ENCODE results near the gene MAP1A.
"Not testable (repeated sequence)": the region's sequence is repeated elsewhere in the genome, so short reads cannot be mapped to it uniquely, and the experiment has no call there.

MAP1A gene

DNA sequence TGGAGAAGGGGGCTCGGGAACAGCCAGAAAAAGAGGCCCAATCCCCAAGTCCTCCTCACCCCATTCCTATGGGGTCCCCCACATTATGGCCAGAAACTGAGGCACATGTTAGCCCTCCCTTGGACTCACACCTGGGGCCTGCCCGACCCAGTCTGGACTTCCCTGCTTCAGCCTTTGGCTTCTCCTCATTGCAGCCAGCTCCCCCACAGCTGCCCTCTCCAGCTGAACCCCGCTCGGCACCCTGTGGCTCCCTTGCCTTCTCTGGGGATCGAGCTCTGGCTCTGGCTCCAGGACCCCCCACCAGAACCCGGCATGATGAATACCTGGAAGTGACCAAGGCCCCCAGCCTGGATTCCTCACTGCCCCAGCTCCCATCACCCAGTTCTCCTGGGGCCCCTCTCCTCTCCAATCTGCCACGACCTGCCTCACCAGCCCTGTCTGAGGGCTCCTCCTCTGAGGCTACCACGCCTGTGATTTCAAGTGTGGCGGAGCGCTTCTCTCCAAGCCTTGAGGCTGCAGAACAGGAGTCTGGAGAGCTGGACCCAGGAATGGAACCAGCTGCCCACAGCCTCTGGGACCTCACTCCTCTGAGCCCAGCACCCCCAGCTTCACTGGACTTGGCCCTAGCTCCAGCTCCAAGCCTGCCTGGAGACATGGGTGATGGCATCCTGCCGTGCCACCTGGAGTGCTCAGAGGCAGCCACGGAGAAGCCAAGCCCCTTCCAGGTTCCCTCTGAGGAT, 10.6 kb downstream of the MAP1A start:
- no peak for DNase-seq (ENCODE audit: low read depth, low spot score)
- H3K27ac ChIP-seq: no peak overlapping the region

DNA sequence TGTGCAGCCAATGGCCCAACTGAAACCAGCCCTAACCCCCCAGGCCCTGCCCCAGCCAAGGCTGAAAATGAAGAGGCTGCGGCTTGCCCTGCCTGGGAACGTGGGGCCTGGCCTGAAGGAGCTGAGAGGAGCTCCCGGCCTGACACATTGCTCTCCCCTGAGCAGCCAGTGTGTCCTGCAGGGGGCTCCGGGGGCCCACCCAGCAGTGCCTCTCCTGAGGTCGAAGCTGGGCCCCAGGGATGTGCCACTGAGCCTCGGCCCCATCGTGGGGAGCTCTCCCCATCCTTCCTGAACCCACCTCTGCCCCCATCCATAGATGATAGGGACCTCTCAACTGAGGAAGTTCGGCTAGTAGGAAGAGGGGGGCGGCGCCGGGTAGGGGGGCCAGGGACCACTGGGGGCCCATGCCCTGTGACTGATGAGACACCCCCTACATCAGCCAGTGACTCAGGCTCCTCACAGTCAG, 11.2 kb downstream of the MAP1A start:
- H3K27ac ChIP-seq: no peak overlapping the region
- DNase-seq (ENCODE audit: low read depth, low spot score): no peak

DNA sequence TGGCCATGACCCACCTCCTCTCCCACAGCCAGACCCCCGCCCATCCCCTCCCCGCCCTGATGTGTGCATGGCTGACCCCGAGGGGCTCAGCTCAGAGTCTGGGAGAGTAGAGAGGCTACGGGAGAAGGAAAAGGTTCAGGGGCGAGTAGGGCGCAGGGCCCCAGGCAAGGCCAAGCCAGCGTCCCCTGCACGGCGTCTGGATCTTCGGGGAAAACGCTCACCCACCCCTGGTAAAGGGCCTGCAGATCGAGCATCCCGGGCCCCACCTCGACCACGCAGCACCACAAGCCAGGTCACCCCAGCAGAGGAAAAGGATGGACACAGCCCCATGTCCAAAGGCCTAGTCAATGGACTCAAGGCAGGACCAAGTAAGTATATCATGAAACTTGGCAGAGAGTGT, 11.7 kb downstream of the MAP1A start:
- H3K27ac ChIP-seq: no peak overlapping the region
- DNase-seq (ENCODE audit: low read depth, low spot score): no peak

DNA sequence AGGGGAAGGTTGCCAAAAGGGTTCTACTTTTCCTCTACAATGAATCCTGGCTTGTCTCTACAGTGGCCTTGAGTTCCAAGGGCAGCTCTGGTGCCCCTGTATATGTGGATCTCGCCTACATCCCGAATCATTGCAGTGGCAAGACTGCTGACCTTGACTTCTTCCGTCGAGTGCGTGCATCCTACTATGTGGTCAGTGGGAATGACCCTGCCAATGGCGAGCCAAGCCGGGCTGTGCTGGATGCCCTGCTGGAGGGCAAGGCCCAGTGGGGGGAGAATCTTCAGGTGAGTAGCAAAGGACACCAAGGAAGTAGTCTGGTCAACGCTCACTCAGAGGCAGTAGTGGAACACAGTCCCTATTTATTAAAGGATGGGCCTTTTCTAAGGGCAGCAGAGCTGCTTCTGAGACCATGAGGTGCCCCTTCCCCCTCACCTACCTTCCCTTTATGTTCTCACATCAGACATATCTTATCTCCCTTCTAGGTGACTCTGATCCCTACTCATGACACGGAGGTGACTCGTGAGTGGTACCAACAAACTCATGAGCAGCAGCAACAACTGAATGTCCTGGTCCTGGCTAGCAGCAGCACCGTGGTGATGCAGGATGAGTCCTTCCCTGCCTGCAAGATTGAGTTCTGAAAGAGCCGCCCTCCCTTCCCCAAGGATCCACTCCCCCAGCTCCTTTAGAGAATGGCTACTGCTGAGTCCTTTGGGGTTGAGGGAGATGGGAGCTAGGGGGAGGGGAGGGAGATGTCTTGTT, 12.4 kb downstream of the MAP1A start:
- DNase-seq (ENCODE audit: low read depth, low spot score): no peak

DNA sequence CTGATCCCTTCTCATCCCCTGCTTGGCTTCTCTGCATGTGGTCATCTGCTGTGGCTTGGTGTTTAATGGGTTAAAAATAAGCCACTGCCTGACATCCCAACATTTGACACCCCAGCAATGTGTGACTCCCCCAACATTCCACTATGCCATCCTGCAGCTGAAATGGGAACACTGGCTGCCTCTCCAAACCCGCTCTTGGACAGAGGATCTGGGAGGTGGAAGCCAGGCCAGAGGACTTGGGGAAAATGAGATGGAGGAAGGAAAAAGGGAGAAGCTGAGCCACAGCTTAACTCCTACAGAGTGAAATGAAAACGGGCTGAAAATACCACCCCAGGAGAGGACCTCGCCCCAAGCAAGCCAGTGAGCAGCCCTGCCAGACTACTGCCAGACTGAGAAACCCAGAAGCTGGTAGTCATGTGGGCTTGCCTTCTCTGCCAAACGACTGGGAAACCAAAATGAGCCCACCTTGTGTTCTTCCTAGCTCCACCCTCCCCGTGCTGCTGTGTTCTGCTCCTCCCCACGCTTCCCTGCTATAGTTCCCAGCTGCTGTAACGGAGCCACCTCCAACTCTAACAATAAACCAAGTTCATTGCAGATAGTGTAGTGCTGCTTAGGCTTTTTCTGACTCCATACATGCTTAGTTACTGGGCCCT, 13.7 kb downstream of the MAP1A start:
- no peak overlapping the region for H3K27ac ChIP-seq
- no peak for DNase-seq (ENCODE audit: low read depth, low spot score)

More for the DNA sequence above, 12.4 kb downstream of the MAP1A start:
- H3K27ac ChIP-seq: no peak overlapping the region

DNA sequence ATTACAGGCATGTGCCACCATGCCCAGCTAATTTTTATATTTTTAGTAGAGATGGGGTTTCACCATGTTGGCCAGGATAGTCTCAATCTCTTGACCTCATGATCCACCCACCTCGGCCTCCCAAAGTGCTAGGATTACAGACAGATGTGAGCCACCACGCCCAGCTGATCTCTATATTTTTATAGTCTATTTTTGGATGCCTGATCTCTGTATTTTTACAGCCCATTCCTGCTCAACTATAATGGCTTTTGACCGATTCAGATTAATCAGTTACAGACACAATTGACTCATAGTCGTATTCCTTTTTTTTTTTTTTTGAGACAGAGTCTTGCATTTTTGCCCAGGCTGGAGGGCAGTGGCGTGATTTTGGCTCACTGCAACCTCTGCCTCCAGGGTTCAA, 15.4 kb downstream of the MAP1A start:
- DNase-seq (ENCODE audit: low read depth, low spot score); H3K27ac ChIP-seq: not testable (repeated sequence)

DNA sequence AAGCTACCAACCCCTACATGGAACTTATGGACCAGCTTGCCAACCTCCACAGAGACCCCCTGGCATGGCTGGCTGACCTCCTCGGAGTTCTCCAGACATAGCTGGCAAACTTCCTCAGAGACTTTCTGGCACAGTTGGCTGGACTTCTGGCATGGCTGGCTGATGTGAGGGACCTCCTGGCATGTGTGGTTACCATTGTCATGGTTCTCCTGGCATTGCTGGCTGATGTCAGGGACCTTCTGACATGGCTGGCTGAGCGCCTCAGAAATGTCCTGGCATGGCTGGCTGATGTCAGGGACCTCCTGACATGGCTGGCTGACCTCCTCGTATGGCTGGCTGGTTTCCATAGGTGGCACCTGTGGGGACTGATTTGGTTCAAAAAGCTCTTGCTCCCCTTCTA, 17.5 kb downstream of the MAP1A start:
- H3K27ac ChIP-seq: no peak overlapping the region
- no peak for DNase-seq (ENCODE audit: low read depth, low spot score)

DNA sequence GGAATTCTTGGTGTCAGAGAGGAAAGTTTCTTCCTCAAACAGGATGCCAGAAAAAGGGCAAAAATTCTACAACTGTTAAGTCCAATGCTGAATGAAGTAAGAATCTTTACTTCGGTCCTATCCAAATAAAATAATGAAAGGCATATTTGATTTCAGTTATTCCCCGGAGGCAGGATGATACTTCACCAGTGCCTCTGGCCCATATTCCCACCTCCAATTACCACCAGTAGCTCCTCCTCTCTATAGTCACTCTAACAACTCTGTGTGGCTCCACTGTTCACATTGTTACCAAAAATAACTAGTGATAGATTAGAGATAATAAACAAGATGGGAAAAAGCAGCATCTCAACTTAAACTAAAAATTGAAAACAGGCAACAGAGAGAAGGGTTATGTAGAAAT, 20.7 kb downstream of the MAP1A start:
- DNase-seq (ENCODE audit: low read depth, low spot score): no peak
- H3K27ac ChIP-seq: no peak overlapping the region

DNA sequence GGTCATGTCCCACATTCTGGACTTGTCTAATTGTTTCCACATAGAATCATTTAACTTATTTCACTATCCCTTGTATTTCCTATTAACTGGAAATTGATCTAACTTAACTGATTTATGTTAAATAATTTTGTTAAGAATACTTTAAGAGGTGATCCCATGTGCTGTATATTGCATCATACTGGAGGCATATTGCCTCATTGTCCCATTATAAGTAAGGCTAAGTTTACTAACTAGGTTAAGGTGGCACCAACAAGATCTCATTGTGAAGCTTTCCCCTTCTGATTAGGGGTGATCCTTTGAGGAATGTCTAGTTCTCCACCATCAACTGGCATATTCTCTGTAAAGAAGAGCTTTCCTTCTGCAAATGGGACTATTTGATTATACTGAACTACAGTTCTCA, 24.4 kb downstream of the MAP1A start:
- DNase-seq (ENCODE audit: low read depth, low spot score): no peak
- H3K27ac ChIP-seq: no peak overlapping the region

DNA sequence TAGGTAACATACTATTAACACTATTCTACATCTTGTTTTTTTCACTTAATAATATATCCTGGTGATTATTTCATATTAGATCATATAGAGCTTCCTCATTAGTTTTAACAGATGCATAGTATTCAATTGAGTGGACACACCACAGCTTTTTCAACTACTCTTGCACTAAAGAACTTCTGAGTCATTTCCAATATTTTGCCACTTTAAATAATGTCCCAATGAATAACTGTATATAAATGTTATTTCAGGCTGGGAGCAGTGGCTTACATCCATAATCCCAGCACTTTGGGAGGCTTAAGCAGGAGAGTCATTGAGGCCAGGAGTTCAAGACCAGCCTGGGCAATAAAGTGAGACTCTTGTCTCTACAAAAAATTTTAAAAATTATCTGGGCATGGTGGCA, 26.9 kb downstream of the MAP1A start:
- DNase-seq (ENCODE audit: low read depth, low spot score): no peak
- no peak overlapping the region for H3K27ac ChIP-seq

DNA sequence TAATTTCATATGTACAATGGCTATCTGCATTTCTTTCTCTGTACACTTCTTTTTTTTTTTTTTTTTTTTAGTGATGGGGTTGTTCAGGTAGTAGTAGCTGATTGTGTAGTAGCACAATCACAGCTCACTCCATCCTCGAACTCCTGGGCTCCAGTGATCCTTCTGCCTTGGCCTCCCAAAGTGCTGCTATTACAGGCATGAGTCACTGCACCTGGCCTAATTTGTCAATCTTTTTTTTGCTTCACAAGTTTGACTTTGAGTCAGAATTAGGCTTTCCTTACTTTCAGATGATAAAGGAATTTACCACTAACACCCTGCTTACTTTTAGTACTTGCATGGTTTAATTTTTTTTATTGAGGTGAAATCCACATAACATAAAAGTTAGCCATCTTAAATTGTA, 28.0 kb downstream of the MAP1A start:
- DNase-seq (ENCODE audit: low read depth, low spot score): no peak
- no peak overlapping the region for H3K27ac ChIP-seq

DNA sequence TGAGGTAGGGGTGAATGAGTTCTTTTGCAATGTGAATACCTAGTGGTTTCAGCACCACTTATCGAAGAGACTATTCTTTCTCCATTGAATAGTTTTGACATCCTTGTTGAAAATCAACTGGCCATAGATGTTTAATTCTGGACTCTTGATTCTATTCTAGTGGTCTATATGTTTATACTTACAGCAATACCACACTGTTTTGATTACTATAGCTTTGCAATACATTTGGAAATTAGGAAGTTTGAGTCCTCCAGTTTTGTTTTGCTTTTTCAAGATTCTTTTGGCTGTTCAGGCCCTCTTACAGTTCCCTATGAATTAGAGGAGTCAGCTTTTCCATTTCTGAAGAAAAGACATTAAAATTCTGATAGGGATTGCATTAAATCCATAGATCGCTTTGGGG, 30.1 kb downstream of the MAP1A start:
- DNase-seq (ENCODE audit: low read depth, low spot score): no peak
- no peak overlapping the region for H3K27ac ChIP-seq

DNA sequence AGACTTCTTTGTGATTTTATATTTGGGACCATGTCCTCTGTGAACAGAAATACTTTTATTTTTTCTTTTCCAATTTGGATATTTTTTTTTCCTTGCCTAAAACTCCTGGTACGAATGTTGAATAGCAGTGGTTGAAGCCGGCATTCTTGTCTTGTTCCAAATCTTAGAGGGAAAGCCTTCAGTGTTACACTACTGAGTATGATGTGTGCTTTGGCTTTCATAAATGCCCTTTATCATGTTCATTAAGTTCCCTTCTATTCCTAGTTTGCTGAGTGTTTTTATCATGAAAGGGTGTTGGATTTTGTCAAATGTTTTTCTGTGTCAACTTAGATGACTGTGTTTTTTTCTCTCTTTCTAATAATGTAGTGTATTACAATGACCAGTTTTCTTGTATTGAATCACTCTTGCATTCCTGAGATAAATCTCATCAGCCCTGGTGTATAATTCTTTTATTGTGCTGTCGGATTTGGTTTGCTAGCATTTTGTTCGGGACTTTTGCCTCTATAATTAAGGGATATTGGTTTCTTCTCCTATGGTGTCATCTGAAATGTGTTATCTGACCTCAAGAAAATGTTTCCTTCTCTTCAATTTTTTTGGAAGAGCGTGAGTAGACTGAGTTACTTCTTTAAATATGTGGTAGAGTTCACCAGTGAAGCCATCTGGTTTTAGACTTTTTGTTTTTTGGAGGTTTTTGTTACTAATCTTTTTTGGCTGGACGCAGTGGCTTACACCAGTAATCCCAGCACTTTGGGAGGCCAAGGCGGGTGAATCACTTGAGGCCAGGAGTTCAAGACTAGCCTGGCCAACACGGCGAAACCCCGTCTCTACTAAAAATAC, 33.3 kb downstream of the MAP1A start:
- DNase-seq (ENCODE audit: low read depth, low spot score): no peak
- no peak overlapping the region for H3K27ac ChIP-seq

DNA sequence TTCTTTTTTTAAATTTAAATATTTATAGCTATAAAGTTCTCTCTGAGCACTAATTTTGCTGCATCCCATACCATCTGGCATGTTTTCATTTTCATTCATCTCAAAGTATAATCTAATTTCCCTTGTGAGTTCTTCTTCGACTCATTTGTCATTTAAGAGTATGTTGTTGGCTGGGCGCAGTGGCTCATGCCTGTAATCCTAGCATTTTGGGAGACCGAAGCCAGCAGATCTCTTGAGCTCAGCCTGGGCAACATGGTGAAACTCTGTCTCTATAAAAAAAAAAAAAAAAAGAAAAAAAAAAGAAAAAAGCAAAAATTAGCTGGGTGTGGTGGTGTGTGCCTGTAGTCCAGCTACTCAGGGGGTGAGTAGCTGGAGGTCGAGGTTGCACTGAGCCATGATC, 34.8 kb downstream of the MAP1A start:
- H3K27ac ChIP-seq: no peak overlapping the region
- no peak for DNase-seq (ENCODE audit: low read depth, low spot score)

DNA sequence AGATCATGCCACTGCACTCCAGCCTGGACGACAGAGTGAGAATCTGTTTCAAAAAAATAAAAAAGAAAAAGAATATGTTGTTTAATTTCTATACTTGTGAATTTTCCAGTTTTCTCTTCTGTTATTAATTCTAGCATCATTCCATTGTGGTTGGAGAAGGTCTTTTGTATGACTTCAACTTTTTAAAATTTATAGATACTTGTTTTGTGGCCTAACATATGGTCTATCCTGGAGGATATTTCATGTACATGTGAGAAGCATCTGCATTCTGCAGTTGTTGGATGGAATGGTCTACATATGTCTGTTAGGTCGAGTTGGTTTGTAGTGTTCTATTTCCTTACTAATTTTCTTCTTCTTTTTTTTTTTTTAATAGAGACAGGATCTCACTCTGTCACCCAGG, 35.6 kb downstream of the MAP1A start:
- DNase-seq (ENCODE audit: low read depth, low spot score): no peak
- H3K27ac ChIP-seq: no peak overlapping the region

DNA sequence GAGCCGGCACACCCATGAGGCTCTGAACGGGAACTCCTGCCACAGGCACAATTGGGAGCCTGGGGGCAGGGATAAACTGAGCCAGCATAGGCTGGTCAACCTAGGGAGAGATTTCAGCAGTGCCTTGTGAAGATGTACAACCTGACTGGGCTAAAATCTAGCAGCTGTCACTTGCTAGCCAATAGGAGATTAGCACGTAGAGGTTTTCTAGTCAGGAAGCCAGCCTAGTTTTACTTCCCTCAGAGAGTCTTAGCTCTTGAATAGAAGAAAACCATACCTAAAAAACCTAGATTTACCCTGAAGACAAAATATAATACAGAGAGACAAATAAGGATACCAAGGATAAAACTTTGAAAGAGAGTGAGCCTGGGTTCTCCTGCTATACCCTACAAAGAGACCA, 45.3 kb downstream of the MAP1A start:
- not testable (repeated sequence) for DNase-seq (ENCODE audit: low read depth, low spot score); H3K27ac ChIP-seq

DNA sequence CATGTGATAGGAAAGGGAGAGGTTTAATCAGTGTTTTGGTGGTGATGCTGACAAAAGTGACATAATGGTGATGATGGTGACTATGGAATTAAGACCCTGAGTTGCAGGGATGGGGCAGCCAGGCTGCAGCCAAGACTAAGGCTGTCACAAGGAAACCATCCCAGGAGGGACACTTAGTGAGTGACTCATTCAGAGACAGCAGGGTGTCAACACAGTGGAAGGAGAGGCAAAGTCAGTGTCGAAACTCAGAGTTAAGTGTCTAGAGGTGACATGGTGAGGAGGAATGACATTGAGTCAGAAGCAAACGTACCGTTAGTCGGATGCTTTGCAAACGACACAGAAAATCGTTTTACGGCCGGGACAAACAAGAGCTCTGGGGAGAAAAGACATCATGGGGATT, 46.4 kb downstream of the MAP1A start:
- not testable (repeated sequence) for H3K27ac ChIP-seq; DNase-seq (ENCODE audit: low read depth, low spot score)

DNA sequence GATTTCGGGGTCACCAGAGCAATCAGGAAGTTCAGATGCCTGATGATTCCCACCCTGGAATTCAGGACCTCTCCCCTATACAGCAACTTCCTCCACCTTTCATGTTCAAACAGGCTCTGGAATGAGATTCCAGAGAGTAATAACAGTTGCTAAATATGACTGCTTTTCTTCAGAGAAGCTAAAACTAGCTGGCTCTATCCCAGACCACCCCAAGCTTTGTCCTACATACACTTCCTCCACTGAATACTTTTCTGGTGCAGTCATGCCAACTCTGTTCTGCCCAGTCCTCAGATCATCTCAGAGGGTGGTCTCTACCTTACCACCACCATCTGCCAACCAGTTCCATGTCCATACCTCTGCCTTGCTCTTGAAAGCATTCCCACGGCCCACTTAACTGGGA, 49.2 kb downstream of the MAP1A start:
- not testable (repeated sequence) for H3K27ac ChIP-seq; DNase-seq (ENCODE audit: low read depth, low spot score)

DNA sequence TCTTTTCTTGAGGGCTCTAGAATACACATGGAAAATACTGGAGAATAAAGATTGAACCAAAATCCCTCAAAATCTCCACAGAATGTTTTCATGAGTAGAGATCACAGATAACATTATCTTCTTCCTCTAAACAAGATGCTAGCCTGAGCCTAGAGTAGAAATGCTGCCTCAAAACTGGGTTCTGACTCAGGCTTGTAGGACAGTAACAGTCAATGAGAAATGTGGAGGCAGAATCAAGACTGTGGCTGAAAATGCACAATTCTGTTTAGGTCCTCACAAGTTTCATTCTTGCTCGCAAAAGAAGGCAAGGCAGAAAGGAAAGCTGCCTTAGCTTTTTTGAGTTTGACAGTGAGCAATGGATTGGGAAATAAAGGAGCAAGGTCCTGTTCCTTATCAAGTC, 57.2 kb downstream of the MAP1A start:
- DNase-seq (ENCODE audit: low read depth, low spot score); H3K27ac ChIP-seq: not testable (repeated sequence)

Measured in epithelial cell of prostate (primary cell).